Cardiac ventricle fibroblast (primary cell): ENCODE measurements around the gene RAB7A. TPM values are rescaled to one million over a fixed set of nuclear protein-coding genes. Genes with fewer than 3 reads are reported as not detected.

Source experiments
- total RNA-seq: library from RNA; depleted of rRNA; stranded (reverse); fragments of >200 nt; gene quantifications from 2 replicates; pipeline ENCODE4 v1.2.3, GENCODE V29; 2015

The RAB7A gene
- 98.8 and 116 TPM in 2 replicates for total RNA-seq

DNA sequence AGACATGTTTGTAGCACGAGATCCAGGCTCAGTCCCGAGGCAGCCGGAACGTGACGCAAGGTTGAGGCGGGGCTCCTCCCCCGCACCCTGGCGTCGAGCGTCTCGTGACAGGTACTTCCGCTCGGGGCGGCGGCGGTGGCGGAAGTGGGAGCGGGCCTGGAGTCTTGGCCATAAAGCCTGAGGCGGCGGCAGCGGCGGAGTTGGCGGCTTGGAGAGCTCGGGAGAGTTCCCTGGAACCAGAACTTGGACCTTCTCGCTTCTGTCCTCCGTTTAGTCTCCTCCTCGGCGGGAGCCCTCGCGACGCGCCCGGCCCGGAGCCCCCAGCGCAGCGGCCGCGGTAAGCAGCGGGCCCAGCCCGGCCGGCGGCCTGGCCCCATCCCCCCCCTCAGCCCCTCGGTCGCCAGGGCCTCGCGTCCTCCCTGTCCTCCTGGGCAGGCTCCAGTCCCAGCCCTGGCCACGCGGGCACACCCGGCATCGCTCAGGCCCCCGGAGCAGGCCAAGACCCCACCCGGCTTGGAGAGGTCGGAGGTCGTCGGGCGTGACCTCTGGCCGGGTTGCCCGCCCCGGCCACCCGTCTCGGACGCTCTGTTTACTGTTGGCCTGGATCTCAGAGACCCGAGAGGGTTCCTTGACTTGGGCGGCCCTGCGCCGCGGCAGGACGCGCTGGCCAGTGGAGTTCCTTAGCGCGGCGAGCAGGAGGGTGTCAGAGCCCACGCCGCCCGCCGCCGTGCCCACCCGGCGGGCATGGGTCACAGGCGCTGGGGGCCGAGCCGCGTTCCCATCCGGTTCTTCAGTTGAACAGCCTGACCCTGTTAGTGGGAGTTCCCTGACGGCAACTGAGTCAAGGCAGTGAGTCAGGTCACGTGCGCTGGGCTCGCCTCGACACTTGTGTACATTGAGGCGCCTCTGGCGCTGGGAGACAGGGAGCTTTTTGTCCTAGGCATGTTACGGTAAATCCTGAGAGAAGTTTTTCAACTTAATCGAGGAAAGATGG lies at the start of gene RAB7A:
TSS of gene RAB7A (plus strand) at position 161 of the 994 bp plus-strand sequence. CDS start 69,185 bp downstream, outside the sequence.

Other genes starting within 250 kb of the RAB7A start
- 4.6 and 5.1 TPM in 2 replicates for gene GATA2, start 233.0 kb upstream of the RAB7A start, total RNA-seq
- gene RPN1, start 75.4 kb upstream of the RAB7A start, total RNA-seq = 248 and 259 TPM in 2 replicates
- gene ACAD9, start 153.4 kb downstream of the RAB7A start, total RNA-seq = 27.1 and 31.5 TPM in 2 replicates